Measurements from ENCODE around the gene ENTR1.
A peak's percentile ranks its signal among the peaks of the same experiment; 100 is the strongest.

ENTR1 gene

GRCh38 chr9:136410500-136411287 is at the start of gene ENTR1, which contains the start of gene PMPCA (continued):
- TF ChIP-seq ZNF157 (tag by site-specific recombination; IDR thresholded peaks at IDR 0.05) (no peak), ZNF837 (tag by site-specific recombination; IDR thresholded peaks at IDR 0.05) (no peak), ZNF48 (tag by site-specific recombination; IDR thresholded peaks at IDR 0.05) (no peak), ZNF10 (tag by site-specific recombination; IDR thresholded peaks at IDR 0.05) (no peak), ZNF558 (tag by site-specific recombination; IDR thresholded peaks at IDR 0.05) (no peak), ZSCAN18 (tag by site-specific recombination; IDR thresholded peaks at IDR 0.05) (no peak), SP7 (tag by site-specific recombination; IDR thresholded peaks at IDR 0.05) (peak; percentile 68), ZNF776 (tag by site-specific recombination; IDR thresholded peaks at IDR 0.05; ENCODE audit: borderline replicate concordance) (no peak), ZSCAN16 (tag by site-specific recombination; IDR thresholded peaks at IDR 0.05) (no peak), CTCF (tag by site-specific recombination; IDR thresholded peaks at IDR 0.05) (no peak), ZFHX2 (tag by site-specific recombination; conservative IDR thresholded peaks at IDR 0.05) (peak; percentile 94), ZNF155 (tag by site-specific recombination; IDR thresholded peaks at IDR 0.05) (no peak), ZNF521 (tag by site-specific recombination; IDR thresholded peaks at IDR 0.05) (no peak), ZNF138 (tag by site-specific recombination; IDR thresholded peaks at IDR 0.05; ENCODE audit: borderline replicate concordance) (no peak), YY2 (tag by site-specific recombination; IDR thresholded peaks at IDR 0.05) (peak; percentile 94), ZNF600 (tag by site-specific recombination; IDR thresholded peaks at IDR 0.05) (no peak), ZNF701 (tag by site-specific recombination; IDR thresholded peaks at IDR 0.05) (no peak), YY1 (tag by site-specific recombination; IDR thresholded peaks at IDR 0.05) (peak; percentile 92), ZSCAN23 (tag by site-specific recombination; IDR thresholded peaks at IDR 0.05) (no peak), ZNF548 (tag by site-specific recombination; IDR thresholded peaks at IDR 0.05) (peak; percentile 82; the same call in 1 of the 2 replicates), ZNF223 (tag by site-specific recombination; IDR thresholded peaks at IDR 0.05) (no peak), ZNF416 (tag by site-specific recombination; IDR thresholded peaks at IDR 0.05) (no peak), REPIN1 (tag by site-specific recombination; IDR thresholded peaks at IDR 0.05; ENCODE audit: low read depth) (no peak), ZEB2 (tag by site-specific recombination; IDR thresholded peaks at IDR 0.05) (peak; percentile 72), HIC1 (tag by site-specific recombination; IDR thresholded peaks at IDR 0.05) (no peak), SP3 (tag by site-specific recombination; IDR thresholded peaks at IDR 0.05) (peak; percentile 85), GLIS2 (tag by site-specific recombination; IDR thresholded peaks at IDR 0.05) (no peak), ZSCAN30 (tag by site-specific recombination; IDR thresholded peaks at IDR 0.05) (no peak), ZNF473 (tag by site-specific recombination; IDR thresholded peaks at IDR 0.05) (no peak), ZNF211 (tag by site-specific recombination; IDR thresholded peaks at IDR 0.05; ENCODE audit: low read depth) (no peak), ZBTB49 (tag by site-specific recombination; IDR thresholded peaks at IDR 0.05; ENCODE audit: low read depth) (no peak), ZNF423 (tag by site-specific recombination; IDR thresholded peaks at IDR 0.05) (no peak), ZNF274 (IDR thresholded peaks at IDR 0.05; ENCODE audit: low read length) (no peak), ZNF274 (tag by site-specific recombination; IDR thresholded peaks at IDR 0.05; ENCODE audit: borderline replicate concordance) (no peak), KLF1 (tag by site-specific recombination; IDR thresholded peaks at IDR 0.05) (peak; percentile 76), ZNF624 (tag by site-specific recombination; IDR thresholded peaks at IDR 0.05) (no peak)

Data from HEK293 (cell line).